Stomach smooth muscle (tissue), 2 donors: ENCODE results near the gene NPPB.

Source experiments
- H3K27ac ChIP-seq: one replicate; pipeline ENCODE4 v1.7.0; 2013; ENCODE audit warnings: mild to moderate bottlenecking, low read length, inconsistent platforms
- H3K27me3 ChIP-seq, 2 donors: one replicate each; pipeline ENCODE4 v1.7.0; 2013; ENCODE audit warnings: low read length in 2 of 2; ENCODE audit not compliant: insufficient read depth in 2 of 2, control insufficient read depth in 1 of 2
- H3K36me3 ChIP-seq, 2 donors: one replicate each; pipeline ENCODE4 v1.7.0; 2013; ENCODE audit warnings: low read length in 2 of 2; ENCODE audit not compliant: control insufficient read depth in 2 of 2, insufficient read depth in 2 of 2
- H3K4me1 ChIP-seq: one replicate; pipeline ENCODE4 v1.7.0; 2013; ENCODE audit warnings: low read length; ENCODE audit not compliant: control insufficient read depth, insufficient read depth
- H3K4me3 ChIP-seq, 2 donors: one replicate each; pipeline ENCODE4 v1.7.0; 2013; ENCODE audit warnings: low read length in 2 of 2
- H3K9ac ChIP-seq, 2 donors: one replicate each; pipeline ENCODE4 v1.7.0; 2013; ENCODE audit warnings: low read length in 2 of 2, mild to moderate bottlenecking in 1 of 2
- H3K9me3 ChIP-seq, 2 donors: one replicate each; pipeline ENCODE4 v1.7.0; 2013; ENCODE audit warnings: low read length in 2 of 2; ENCODE audit not compliant: control insufficient read depth in 2 of 2
- donor health status: healthy.
- donor health status: Pancreatic carcinoma.

Gene NPPB

DNA sequence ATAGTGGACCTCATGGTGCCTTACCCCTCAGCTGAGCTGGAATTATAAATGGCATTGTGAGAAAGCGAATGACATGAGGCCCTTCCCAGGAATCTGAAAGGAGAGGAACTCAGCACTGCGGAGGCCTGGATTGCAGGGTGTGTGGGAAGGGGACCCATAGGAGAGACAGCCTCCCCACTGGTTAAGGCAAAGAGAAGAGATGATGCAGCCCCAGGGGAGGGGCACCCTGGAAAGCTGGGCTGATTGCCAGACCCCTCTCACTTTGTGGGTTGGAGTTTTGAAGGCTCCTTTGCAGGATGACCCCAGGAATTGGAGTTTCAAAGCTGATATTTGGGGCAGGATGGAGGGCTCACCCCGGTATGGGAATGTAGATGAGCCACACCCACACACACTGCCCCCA, 2.0 kb downstream of the NPPB start:
- H3K4me3 ChIP-seq, result no peak overlapping the region
- H3K36me3 ChIP-seq, result no peaks in the 10 kb centered on the region
- H3K27me3 ChIP-seq, result peaks cover 35 to 44% of the 10 kb centered on the region in 2 donors
- H3K9ac ChIP-seq, result no peak overlapping the region
- H3K27ac ChIP-seq, result no peak overlapping the region
- no peaks in the 10 kb centered on the region for H3K9me3 ChIP-seq
- peaks cover 4% of the 10 kb centered on the region for H3K4me1 ChIP-seq

DNA sequence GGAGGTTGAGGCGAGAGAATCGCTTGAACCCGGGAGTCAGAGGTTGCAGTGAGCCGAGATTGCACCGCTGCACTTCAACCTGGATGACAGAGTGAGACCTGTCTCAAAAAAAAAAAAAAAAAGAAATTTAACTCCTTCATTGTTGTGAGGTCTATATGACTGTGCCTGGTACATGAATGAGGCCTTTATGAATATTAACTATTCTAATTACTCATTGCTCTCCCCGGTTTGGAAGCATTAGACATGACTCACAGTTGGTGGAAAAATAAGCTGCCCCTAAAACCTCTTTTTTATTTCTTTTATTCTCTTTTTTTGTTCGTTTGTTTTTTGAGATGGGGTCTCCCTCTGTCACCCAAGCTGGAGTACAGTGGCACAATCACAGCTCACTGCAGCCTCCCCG, 3.3 kb downstream of the NPPB start:
- peaks cover 4% of the 10 kb centered on the region for H3K4me1 ChIP-seq
- H3K9me3 ChIP-seq, result no peaks in the 10 kb centered on the region
- H3K9ac ChIP-seq, result no peak overlapping the region
- peaks cover 30 to 36% of the 10 kb centered on the region in 2 donors for H3K27me3 ChIP-seq
- H3K27ac ChIP-seq, result no peak overlapping the region
- no peaks in the 10 kb centered on the region for H3K36me3 ChIP-seq
- H3K4me3 ChIP-seq, result no peak overlapping the region

DNA sequence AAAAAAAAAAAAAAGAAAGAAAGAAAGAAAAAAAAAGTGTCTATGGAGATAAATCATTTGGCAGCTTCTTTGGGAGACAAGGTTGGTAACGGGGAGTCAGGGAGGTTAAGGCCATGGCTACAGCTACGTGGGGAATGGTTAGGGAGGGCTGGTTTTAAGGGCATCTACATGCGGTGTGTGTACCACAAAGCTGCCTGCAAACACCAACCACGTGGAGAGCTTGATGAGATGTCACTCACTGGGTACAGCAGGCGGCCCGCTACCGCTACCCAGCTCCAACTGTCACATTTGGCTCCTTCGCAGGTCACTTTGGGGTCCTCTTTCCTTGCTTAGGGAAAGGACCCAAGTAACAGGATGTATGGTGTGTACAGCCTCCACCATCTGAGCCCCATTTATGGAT, 4.2 kb downstream of the NPPB start:
- Histone ChIP-seq H3K9me3 (no peaks in the 10 kb centered on the region), H3K27me3 (peaks cover 26 to 29% of the 10 kb centered on the region in 2 donors), H3K9ac (no peak overlapping the region), H3K4me1 (peaks cover 4% of the 10 kb centered on the region), H3K4me3 (no peak overlapping the region), H3K36me3 (no peaks in the 10 kb centered on the region), H3K27ac (no peak overlapping the region)

DNA sequence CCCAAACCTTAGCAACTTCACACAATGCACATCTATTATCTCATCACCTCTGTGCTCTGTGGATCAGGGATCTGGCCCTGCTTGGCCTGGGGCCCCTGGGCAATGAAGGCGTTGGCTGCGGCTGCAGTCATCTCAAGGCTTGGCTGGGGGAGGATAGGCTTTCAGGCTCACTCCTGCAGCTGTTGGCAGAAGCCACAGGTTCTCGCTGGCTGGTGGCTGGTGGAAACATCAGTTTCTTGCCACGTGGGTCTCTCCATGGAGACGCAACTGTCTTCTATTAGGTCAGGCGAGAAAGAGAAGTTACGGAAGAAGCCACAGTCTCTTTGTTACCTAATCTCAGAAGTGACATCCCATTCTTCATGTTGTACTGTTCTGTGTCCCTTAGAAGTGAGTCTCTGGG, 7.6 kb downstream of the NPPB start:
- Histone ChIP-seq H3K27me3 (peaks cover 0 to 5% of the 10 kb centered on the region in 2 donors), H3K4me1 (peaks cover 9% of the 10 kb centered on the region), H3K4me3 (no peak overlapping the region), H3K9ac (no peak overlapping the region), H3K27ac (no peak overlapping the region), H3K36me3 (no peaks in the 10 kb centered on the region), H3K9me3 (no peaks in the 10 kb centered on the region)

DNA sequence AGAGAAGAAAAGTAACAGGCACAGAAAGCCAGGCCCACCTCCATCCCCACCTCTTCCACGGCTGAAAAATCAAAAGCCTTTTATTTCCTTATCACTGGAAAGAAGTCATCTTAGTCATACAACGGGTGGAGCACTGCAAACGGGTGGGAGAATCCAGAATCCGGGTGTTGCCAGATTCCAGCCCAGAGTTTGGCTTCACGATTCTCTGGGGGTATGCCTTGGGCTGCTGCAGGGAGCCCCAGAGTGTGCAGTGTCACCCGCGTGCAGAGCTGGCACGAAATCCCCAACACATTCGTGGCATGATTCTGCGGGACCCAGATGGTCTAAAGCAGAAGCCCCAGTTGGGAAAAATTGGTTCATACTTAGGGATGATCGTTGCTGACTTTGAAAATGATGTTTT, 8.6 kb downstream of the NPPB start:
- peaks cover 9% of the 10 kb centered on the region for H3K4me1 ChIP-seq
- no peak overlapping the region for H3K27ac ChIP-seq
- no peak overlapping the region for H3K4me3 ChIP-seq
- peaks cover 0 to 5% of the 10 kb centered on the region in 2 donors for H3K27me3 ChIP-seq
- H3K9ac ChIP-seq, result no peak overlapping the region
- H3K9me3 ChIP-seq, result no peaks in the 10 kb centered on the region
- H3K36me3 ChIP-seq, result peaks cover 0 to 5% of the 10 kb centered on the region in 2 donors

DNA sequence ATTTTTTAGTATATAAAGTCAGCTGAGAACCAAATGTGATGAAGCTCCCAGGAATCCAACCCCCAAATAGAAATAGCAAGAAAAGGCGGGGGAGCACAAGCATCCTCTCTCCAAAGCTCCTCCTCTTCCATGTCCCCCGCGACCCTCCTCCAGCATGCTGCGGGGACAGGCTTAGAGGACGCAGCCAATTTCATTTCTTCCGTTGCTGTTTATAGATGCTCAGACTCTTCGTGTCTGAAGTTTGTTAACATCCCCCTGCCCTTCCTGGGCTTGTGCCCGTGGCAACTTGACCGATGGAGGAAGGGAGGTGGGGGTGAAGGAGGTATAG, 10.4 kb downstream of the NPPB start:
- H3K4me1 ChIP-seq, result peaks cover 9% of the 10 kb centered on the region
- no peak overlapping the region for H3K4me3 ChIP-seq
- H3K36me3 ChIP-seq, result peaks cover 9 to 17% of the 10 kb centered on the region in 2 donors
- H3K27ac ChIP-seq, result no peak overlapping the region
- H3K9ac ChIP-seq, result no peak overlapping the region
- no peaks in the 10 kb centered on the region for H3K9me3 ChIP-seq
- H3K27me3 ChIP-seq, result no peaks in the 10 kb centered on the region

DNA sequence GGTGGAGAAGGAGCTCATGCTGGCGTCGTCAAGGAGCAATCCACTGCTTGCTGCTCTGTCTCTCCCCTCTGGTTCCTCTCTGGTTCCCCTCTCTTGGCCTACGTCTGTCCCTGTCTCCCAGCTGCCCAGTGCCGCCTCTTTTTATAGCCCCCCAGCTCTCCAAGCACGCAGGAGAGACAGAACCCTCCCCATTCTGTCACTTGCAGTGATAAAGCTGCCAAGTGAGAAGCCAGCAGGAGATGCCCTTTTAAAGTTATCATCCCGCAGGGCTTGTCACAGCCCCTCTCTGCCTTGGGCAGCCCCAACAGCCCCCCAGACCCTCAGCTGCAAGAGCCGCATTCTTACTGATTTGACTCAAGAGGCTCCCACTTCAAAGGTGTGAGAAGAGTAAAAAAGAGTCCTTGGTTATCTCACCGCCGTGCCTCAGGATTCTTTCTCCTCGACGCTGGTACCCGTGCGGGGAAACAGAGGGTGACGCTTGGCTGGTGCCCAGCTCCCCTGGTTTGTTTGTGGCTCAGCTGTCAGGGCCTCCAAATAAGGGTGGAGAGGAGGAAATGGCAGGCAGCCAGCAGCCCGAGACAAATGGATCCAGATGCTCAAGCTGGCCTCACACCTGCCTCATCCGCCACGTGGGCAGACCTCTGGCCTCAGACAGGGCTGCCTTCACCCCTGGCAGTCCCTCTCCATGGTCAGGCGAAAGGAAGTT, 10.9 kb downstream of the NPPB start, which contains the start of gene NPPA:
TSS of gene NPPA (minus strand) at position 117 of the 706 bp plus-strand sequence. CDS start at position 18, 99 bp downstream.
- Histone ChIP-seq H3K4me1 (peaks cover 9% of the 10 kb centered on the region), H3K27ac (no peak within 1 kb of the TSS), H3K9ac (no peak within 1 kb of the TSS), H3K9me3 (no peaks in the 10 kb centered on the region), H3K36me3 (peaks cover 9 to 17% of the 10 kb centered on the region in 2 donors), H3K27me3 (no peaks in the 10 kb centered on the region), H3K4me3 (no peak within 1 kb of the TSS)

DNA sequence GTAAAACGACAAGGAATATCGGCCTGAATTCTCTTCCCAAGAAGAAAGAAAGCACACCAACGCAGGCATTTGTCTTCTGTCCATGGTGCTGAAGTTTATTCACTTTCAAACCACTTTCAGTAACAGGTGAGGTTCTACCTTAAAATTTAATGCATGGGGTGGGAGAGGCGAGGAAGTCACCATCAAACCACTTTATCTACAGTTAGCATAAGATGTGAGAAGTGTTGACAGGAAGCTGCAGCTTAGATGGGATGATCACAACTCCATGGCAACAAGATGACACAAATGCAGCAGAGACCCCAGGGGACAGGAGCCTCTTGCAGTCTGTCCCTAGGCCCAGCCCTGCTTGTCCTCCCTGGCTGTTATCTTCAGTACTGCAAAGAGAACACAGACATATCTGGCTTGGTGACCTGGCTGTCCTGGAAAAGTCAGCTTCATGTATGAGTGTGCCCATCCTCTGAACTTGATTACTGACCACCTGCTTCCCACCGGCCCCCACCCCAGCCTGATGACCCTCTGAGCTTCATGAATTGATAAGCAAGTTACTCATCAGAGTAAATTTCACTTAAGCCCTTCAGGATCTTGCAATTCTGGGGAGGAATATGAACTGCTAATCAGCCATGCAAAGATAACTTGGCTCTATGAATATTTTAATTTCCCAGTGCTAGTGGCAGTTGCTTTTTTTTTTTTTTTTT, 13.0 kb downstream of the NPPB start:
- peaks cover 20 to 35% of the 10 kb centered on the region in 2 donors for H3K36me3 ChIP-seq
- peaks cover 9% of the 10 kb centered on the region for H3K4me1 ChIP-seq
- no peaks in the 10 kb centered on the region for H3K27me3 ChIP-seq
- no peak overlapping the region for H3K27ac ChIP-seq
- H3K9me3 ChIP-seq, result no peaks in the 10 kb centered on the region
- H3K9ac ChIP-seq, result no peak overlapping the region
- no peak overlapping the region for H3K4me3 ChIP-seq

DNA sequence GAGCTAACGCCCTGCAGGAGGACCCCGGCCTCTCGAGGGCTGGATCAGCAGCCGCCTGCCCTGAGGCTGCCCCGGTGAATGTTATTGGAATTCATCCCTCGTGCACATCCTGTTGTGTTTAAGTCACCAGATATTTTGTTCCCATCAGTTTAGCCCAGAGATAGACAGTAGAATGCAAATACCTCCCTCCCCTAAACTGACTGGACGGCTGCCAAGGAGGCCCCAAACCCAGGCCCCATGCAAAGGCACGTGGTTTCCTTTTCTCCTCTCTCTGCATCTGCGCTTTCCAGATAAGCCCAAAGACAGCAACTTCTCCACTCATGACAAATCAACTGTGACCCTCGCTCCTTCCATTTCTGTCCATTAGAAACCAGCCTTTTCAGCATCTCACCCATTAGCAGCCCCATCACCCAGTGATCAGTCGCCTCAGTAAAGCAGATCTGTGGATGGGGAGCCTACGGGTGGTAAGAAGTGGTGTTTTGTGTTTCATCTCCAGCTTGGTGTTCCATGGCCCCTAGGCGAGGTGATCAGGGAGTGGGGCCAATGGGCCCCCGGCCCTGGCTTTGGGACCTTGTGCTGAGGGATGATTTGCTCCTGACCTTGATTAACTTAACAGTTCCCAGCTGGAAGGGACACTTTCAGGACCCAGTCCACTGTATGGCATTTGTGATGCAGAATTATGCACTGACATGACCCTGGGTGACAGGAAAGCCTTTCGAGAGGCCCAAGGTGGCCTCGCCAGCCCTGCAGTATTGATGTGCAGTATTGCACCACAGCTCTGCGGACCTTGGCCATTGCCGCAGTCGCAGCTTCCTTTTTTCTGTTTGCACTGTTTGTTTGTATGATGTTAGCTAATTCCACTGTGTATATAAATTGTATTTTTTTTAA, 16.3 kb downstream of the NPPB start:
- no peak overlapping the region for H3K27ac ChIP-seq
- H3K9ac ChIP-seq, result no peak overlapping the region
- H3K27me3 ChIP-seq, result no peaks in the 10 kb centered on the region
- H3K4me1 ChIP-seq, result no peaks in the 10 kb centered on the region
- H3K4me3 ChIP-seq, result no peak overlapping the region
- H3K36me3 ChIP-seq, result peaks cover 48 to 59% of the 10 kb centered on the region in 2 donors
- no peaks in the 10 kb centered on the region for H3K9me3 ChIP-seq

DNA sequence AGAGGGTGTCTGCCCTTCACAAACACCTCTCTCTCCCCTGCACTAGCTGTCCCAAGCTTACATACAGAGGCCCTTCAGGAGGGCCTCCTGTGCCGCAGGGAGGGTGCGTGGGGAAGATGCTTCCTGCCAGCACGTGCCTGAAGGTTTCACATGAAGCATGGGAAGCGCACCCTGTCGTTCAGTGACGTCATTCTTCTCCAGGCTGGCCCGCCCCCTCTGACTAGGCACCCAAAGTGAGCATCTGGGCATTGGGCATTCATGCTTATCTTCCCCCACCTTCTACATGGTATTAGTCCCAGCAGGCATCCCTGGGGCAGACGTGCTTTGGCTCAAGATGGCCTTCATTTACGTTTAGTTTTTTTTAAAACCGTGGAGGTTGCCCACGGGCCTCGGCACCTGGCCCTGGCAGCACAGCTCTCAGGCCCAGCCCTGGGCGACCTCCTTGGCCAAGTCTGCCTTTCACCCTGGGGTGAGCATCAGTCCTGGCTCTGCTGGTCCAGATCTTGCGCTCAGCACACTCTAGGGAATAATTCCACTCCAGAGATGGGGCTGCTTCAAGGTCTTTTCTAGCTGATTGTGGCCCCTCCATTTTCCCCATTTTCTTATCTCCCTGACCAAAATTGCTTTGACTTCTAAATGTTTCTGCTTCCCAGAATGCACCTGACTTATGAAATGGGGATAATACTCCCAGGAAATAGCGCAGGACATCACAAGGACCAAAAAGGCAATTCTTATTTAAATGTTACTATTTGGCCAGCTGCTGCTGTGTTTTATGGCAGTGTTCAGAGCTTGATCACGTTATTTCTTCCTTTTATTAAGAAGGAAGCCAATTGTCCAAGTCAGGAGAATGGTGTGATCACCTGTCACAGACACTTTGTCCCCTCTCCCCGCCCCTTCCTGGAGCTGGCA, 17.2 kb downstream of the NPPB start:
- Histone ChIP-seq H3K27me3 (no peaks in the 10 kb centered on the region), H3K9ac (no peak overlapping the region), H3K36me3 (peaks cover 56 to 66% of the 10 kb centered on the region in 2 donors), H3K9me3 (no peaks in the 10 kb centered on the region), H3K4me3 (no peak overlapping the region), H3K27ac (no peak overlapping the region), H3K4me1 (no peaks in the 10 kb centered on the region)
